Stimulated activated CD8-positive, alpha-beta memory T cell treated with anti-CD3 and anti-CD28 coated beads, Interleukin-2, amount 100 ng/mL, for 48 hours (primary cell): ENCODE results near the gene EEA1.
"Not testable (repeated sequence)": the region's sequence is repeated elsewhere in the genome, so short reads cannot be mapped to it uniquely, and the experiment has no call there.

Source experiments
- DNase-seq, 2 donors: peaks; one replicate each; pipeline ENCODE4 v3.0.0-alpha.2; 2020; ENCODE audit warnings: low read depth in 2 of 2

The EEA1 gene

DNA sequence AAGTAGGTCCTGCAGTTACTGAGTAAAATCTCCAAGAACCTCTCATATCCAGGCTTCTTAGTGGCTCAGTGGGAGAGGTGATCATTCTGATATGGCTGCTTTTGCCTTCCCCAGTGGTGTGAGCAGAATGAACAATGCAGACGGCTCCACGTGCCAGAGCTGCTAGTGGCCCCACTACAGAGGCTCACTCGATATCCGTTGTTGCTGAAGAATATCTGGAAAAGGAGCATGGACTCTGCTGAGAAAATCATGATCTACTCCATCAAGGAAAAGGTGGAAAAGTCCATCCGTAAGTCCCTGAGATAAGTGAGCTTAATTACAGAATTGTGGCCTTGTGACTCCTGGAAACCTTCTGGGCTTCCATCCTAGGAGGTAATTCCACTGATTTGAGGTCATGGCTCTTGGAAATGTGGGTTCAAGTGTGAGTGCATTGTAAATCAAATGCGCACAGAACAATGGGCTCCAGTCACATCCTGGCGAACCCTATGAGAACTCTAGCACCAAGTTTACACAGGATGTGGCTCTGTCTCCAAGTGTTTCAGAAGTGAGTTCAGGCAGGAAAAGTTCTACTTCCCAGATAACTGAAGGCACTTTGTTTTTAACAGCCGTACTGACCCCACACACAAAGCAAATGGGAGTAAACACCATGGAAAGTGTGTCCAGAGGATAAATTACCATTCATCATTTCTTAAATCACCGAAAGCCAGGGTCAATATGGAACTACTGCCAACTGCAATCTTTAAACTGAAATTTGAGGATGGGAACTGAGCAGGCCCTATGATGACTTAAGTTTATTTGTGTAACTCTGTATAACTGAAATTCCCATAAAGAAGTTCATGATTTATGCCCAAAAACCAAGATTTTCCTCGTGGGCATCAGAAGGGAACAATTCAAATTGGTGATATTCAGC lies 174.9 kb downstream of the EEA1 start:
- DNase-seq: no peak

GRCh38 chr12:92749691-92750090 lies 179.4 kb downstream of the EEA1 start:
- not testable (repeated sequence) for DNase-seq

DNA sequence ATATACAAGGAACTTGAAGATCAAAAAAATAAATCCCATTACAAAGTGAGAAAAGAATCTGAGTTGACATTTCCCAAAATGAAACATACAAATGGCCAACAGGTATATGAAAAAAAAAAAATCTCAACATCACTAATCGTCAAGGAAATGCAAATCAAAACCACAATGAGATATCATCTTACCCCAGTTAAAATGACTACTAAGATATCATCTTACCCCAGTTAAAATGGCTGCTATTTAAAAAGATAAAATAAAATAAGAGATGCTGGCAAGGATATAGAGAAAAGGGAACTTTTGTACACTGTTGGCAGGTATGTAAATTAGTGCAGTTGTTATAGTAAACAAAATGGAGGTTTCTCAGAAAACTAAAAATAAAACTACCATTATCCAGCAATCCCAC lies 181.9 kb downstream of the EEA1 start:
- no peak for DNase-seq

DNA sequence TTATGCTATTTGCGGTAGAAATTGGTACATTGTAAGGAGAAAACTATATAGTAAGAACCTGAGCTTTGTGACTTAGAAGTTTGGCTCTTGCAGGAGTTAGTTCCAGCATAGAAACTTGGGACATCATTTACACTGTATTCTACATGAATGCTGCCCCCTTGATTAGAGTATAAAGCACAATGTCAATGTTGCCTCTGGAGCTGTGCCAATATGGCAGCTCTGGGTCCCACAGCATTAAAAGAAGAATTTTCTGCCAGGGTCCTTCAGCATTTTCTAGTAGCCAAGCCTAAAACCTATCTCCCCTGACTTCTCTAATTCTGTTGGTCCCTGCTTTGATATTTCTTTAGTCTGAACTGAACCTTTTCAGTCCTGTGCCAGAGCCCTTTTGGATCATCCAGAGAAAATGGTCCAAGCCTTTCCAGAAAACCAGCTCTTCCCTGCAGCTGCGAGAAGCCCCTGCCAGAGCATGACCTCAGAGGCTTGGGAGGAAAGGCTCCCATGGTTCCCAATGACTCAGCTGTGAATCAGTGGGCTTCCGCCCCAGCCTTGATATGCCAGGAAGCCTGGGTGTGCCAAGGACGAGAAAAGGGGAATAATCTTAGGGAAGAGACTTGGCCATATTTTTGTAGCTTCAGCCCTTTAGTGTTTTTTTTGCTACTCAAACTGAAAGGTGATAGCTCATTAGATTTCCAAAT lies 183.1 kb downstream of the EEA1 start:
- DNase-seq: no peak

DNA sequence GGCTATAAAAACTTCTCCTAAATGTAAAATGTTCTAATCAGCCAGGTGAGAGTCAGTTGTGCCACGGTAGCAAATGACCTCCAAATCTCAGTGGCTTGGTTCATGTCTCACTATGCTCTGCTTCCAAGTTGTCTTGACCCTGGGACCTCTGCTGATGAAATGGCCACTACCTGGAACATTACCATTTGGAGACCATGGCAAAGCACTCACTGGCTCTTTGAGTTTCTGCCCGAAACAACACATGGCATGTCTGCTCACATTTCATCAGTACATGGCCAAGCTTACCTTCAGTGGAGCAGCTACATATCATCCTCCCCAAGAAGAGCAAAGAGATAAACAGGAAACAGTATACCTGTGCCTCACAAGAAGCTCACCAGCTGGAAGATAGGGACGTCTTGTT lies 186.1 kb downstream of the EEA1 start:
- DNase-seq: no peak

DNA sequence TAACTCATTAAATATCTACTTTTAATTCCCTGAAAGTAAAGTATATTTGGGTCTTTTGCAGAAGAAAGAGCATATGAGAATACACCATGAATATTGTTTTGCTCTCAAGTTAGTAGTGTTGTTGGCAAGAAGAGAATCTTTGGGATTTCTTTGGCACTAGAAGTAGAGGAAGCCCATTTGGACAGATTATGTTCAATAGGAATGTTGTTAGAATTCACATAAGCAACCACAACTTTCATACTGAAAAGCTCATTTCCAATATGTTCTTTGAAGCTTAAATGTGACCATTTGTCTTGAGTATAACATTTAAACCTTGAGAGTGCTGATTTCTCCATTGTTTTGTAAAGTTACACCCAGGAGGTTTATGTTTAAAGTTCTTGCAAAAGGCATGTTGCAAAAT lies 188.7 kb downstream of the EEA1 start:
- DNase-seq: no peak

DNA sequence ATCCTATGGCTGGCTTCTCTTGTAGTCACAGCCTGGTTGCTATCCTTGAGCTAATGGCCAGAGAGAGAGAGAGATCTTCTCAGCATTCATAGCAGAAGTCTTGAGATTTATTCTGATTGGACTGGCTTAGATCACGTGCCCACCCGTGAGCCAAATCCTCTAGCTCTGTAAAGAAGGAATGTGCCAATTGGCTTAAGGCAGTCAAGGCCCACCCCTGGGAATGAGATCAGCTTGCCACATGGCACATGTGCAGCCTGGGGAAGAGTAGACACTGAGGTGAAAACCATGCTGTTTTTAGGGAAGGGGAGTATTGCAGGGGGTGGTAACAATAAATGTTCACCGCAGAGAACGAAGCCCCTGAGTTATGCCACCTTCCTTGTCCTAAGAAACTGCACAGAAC lies 190.0 kb downstream of the EEA1 start:
- DNase-seq: no peak

DNA sequence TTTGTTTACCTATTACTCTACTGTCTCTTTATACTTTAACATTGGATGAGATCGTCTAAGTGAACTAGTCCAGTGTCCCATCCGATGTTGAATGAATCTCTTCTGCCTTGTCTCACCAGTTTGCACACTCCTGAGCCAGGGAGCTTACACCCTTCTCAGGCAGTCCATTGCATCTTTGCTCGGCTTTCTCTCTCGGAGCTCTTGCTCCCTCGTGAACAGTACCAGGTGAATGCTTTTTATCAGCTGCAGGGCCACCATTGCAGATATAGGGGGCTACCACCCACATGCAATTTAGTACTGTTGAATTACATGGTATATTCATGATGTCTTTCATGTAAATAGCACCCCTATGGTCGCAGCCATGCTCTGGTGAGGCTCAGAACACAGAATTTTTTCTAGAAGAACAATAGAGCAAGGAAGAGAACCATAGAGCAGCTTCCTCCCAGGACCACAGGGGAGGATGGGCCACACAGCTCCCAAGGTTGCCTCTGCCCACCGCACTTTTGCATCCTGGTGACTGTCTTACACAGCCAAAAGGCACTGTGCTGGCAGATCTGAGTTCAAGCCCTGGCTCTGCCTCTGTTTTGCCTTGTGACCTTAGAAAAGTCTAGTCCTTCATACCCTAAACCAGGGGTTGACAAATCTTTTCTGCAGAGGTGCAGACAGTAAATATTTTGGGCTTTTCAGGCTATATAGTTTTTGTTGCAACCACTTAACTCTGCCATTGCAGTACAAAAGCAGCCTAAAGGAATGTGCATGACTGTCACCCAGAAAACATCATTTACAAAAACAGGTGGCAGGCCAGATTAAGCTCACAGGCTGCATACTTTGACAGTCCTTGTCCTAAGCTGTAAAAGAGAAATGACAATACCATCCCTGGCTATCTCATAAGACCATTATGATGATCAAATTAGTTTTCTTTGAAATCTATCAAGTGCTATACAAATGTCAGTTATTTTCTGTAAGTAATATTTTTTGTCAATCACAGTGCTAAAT lies 190.9 kb downstream of the EEA1 start:
- DNase-seq: no peak

GRCh38 chr12:92736605-92737004 lies 192.5 kb downstream of the EEA1 start:
- DNase-seq: no peak

DNA sequence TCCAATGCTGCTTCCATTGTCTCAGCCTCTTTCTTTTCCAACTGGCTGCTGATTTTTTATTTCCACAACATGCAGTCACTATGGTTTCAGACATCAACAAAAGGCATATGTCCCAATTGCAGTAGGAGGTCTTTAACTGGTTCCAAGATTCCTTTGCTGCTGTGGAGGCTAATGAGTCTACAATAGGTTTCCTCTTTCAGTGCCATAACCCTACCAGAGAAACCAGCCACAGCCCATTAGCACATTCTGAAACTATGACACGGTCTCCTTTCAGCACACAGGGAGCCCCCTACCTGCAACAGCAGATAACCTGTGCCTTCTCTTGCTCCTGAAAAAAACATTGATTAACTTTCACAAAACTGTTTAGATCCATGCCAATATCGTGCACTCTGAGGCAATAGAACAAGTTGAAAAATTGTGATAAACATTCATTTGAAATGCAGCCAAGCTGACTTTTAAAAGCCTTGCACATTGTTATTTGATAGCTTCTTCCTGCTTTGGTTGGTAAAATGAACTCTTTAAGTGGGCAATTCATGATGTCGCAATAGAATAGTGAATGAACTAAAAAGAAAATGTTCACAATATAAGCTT lies 193.9 kb downstream of the EEA1 start:
- no peak for DNase-seq

GRCh38 chr12:92733661-92734060 lies 195.4 kb downstream of the EEA1 start:
- DNase-seq: no peak

DNA sequence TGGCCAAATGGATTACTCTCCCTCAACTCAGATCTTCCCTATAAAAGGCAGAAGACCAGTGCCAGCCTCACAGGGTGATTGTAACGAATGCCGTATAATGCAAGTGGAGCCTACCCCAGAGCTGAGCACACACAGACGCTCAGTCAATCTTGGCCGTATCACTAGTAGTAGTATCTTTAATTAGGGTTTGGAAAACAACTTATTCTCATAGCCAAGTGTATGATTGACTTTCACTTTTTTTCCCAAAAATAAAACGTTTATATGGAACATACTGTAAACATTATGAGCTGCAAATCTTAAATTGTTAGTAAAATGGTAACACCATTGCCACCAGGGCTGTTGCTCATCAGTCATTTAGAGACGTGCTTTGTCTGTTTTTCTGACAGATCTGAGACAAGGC lies 195.9 kb downstream of the EEA1 start:
- DNase-seq: no peak

DNA sequence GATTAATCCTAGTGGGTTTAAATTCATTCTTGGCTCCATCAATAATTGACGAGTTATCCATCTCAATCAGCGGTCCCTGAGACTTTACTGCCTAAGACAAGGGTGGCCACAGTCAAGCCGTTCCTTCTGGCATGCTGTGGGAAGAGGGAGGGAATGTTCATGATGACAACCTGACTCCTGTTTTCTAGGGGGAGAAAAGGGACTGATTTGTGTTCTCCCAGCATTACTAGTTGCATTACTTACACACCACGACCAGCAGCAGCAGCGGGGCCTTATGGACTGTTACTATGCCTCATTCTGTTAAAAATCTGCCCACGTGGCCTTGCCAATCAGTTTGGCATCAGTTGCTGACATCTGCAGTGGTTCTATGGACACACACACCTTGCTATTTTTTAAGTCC lies 196.4 kb downstream of the EEA1 start:
- no peak for DNase-seq

- DNase-seq: no peak
Observed at GRCh38 chr12:92732216-92732615, 196.9 kb downstream of the EEA1 start.

DNA sequence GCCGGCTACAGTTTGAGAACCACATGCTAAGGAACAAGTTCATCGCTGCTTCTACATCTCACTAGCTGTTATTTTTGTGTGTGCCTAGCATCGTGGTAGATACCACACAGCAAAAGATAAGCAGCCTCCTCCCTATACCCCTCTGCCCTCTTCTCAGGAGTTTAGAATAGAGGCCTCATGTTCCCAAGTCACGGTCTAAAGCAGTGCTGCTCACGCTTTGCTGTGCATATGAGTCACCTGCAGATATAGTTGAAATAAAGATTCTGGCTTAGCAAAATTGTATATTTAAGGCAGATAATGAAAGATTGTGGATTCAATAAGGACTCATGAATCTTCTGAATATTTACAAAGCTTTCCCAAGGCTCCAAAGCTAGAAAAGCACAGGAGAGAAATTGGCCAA lies 198.3 kb downstream of the EEA1 start:
- no peak for DNase-seq

DNA sequence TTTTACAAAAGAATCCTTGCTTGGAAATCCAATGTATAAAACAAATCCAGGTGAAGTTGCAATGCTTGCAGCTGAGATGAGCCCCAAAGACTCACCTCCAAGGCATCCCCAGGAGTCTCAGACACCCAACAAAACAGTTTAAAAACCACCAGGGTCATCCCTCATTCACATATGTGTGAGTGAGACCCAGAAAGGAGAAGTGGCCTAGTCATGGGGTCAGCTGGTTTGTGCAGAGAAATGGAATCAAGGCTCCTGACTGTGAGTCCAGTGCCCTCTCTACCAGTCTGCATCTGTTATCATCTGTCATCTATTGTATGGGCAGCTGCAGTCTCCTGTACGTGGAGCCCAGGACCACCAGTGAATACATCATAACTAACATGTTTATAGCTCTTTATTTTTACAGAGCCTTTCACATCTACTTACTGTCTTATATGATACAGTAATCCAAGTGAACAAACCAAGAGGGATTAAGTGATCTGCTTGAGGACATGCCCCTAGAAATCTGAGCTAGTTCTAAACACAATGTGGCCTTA lies 199.3 kb downstream of the EEA1 start:
- DNase-seq: no peak

GRCh38 chr12:92726850-92727249 lies 202.2 kb downstream of the EEA1 start:
- DNase-seq: no peak

DNA sequence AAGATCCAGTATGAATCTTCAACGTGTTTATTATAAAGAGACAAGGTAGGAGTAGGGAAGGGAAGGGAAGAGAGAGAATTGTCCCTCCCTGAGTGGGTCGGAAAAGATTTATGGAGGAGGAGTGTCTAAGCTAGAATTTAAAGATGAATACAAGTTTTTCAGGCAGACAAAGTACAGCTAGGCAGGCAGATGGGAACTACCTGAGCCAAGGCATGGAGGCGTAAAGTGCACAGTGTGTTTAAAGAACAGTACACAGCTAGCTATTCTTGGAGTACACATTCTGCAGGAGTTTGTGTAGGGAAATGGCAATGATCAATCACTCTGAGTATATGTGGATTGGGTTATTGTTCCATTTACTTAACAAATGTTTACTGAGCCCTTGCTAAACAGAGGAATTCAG lies 206.2 kb downstream of the EEA1 start:
- DNase-seq: no peak

DNA sequence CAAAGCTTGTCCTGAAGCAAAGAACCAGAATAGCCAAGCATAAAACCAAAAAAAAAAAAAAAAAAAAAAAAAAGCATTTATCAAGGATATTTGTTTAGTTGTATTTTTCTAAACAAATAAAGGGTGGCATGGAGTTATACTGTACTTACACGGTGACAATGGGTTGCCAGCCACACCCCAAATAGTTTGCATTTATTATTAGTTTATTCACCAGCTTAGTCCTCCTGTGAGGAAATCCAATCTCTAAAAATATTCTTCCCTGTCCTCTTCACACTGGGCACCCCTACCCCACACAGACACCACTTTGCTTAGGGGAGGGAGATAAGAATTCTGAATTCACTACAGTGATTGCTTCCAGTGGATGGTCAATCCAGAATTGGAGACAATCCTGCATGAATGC lies 207.4 kb downstream of the EEA1 start:
- DNase-seq: no peak

GRCh38 chr12:92721130-92721529 lies 208.0 kb downstream of the EEA1 start:
- DNase-seq: no peak
